PC-9 (cell line): ENCODE results near the gene PAQR6.

Source experiments
- CTCF ChIP-seq: fragments of 200-600 bp; sonication (generic); conservative IDR thresholded peaks from 2 replicates; pipeline ENCODE4 v1.6.1; 2017; ENCODE audit warnings: mixed run types, antibody characterized with exemption, mild to moderate bottlenecking, moderate library complexity
- EZH2 ChIP-seq: fragments of 200-600 bp; sonication (generic); IDR thresholded peaks from 2 replicates; pipeline ENCODE4 v1.8.0; 2017; ENCODE audit warnings: antibody characterized with exemption, low read depth

- TF ChIP-seq CTCF (no peak), EZH2 (no peak)
Observed at GRCh38 chr1:156232201-156232894, 15.5 kb downstream of the PAQR6 start.
